ENCODE results near the gene JAZF1.

Gene JAZF1

GRCh38 chr7:28069388-28069787, 111.2 kb downstream of the JAZF1 start:
- no peak for DNase-seq

GRCh38 chr7:28068811-28069216, 111.8 kb downstream of the JAZF1 start:
- DNase-seq, result no peak

GRCh38 chr7:28067171-28067570, 113.4 kb downstream of the JAZF1 start:
- DNase-seq, result no peak

GRCh38 chr7:28065721-28066285, 114.8 kb downstream of the JAZF1 start:
- DNase-seq, result no peak

- DNase-seq, result no peak
Observed at GRCh38 chr7:28065308-28065707, 115.3 kb downstream of the JAZF1 start.

- DNase-seq, result no peak
Observed at GRCh38 chr7:28064437-28064836, 116.2 kb downstream of the JAZF1 start.

- DNase-seq, result peak; percentile 67
Observed at GRCh38 chr7:28062197-28062991, 118.2 kb downstream of the JAZF1 start.

GRCh38 chr7:28061824-28062196, 118.8 kb downstream of the JAZF1 start:
- DNase-seq, result no peak

- DNase-seq, result no peak
Observed at GRCh38 chr7:28060371-28060950, 120.1 kb downstream of the JAZF1 start.

- no peak for DNase-seq
Observed at GRCh38 chr7:28055161-28055544, 125.4 kb downstream of the JAZF1 start.

GRCh38 chr7:28054531-28055160, 125.9 kb downstream of the JAZF1 start:
- no peak for DNase-seq

- DNase-seq, result no peak
Observed at GRCh38 chr7:28052933-28053332, 127.7 kb downstream of the JAZF1 start.

- DNase-seq, result no peak
Observed at GRCh38 chr7:28048694-28049093, 131.9 kb downstream of the JAZF1 start.

- no peak for DNase-seq
Observed at GRCh38 chr7:28046035-28046434, 134.6 kb downstream of the JAZF1 start.

GRCh38 chr7:28045592-28045991, 135.0 kb downstream of the JAZF1 start:
- DNase-seq, result no peak

GRCh38 chr7:28044825-28045224, 135.8 kb downstream of the JAZF1 start:
- no peak for DNase-seq

GRCh38 chr7:28042721-28043120, 137.9 kb downstream of the JAZF1 start:
- no peak for DNase-seq

- peak; percentile 72 for DNase-seq
Observed at GRCh38 chr7:28041508-28042314, 138.9 kb downstream of the JAZF1 start.

- DNase-seq, result no peak
Observed at GRCh38 chr7:28038175-28038797, 142.3 kb downstream of the JAZF1 start.

- peak; percentile 92 for DNase-seq
Observed at GRCh38 chr7:28037220-28038010, 143.2 kb downstream of the JAZF1 start.

- DNase-seq, result no peak
Observed at GRCh38 chr7:28036696-28037095, 143.9 kb downstream of the JAZF1 start.

- DNase-seq, result no peak
Observed at GRCh38 chr7:28033386-28033785, 147.2 kb downstream of the JAZF1 start.
